ENCODE measurements around the gene TRIM34. TPM values are rescaled to one million over a fixed set of nuclear protein-coding genes. Genes with fewer than 3 reads are reported as not detected.
A peak's percentile ranks its signal among the peaks of the same experiment; 100 is the strongest.

The TRIM34 gene
- total and polyA plus RNA-seq, 8 donors: 9.1 to 31.7 (median 21.8) TPM

- Histone ChIP-seq H3K4me3 (no peak overlapping the region), H3K36me3 (peaks cover 0 to 4% of the 10 kb centered on the region in 2 donors), H3K9me3 (no peaks in the 10 kb centered on the region), H3K27ac (no peak overlapping the region), H3K4me1 (no peaks in the 10 kb centered on the region), H3K27me3 (no peaks in the 10 kb centered on the region)
- intact Hi-C loops (cut with DNase I): no loop called here
- no peak for DNase-seq
- ATAC-seq: no peak
- TF ChIP-seq, protein P1, sequence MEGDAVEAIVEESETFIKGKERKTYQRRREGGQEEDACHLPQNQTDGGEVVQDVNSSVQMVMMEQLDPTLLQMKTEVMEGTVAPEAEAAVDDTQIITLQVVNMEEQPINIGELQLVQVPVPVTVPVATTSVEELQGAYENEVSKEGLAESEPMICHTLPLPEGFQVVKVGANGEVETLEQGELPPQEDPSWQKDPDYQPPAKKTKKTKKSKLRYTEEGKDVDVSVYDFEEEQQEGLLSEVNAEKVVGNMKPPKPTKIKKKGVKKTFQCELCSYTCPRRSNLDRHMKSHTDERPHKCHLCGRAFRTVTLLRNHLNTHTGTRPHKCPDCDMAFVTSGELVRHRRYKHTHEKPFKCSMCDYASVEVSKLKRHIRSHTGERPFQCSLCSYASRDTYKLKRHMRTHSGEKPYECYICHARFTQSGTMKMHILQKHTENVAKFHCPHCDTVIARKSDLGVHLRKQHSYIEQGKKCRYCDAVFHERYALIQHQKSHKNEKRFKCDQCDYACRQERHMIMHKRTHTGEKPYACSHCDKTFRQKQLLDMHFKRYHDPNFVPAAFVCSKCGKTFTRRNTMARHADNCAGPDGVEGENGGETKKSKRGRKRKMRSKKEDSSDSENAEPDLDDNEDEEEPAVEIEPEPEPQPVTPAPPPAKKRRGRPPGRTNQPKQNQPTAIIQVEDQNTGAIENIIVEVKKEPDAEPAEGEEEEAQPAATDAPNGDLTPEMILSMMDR (IDR thresholded peaks at IDR 0.05): no peak
Observed at GRCh38 chr11:5604896-5605295, 19.9 kb upstream of the TRIM34 start.

GRCh38 chr11:5605849-5606248 lies 19.0 kb upstream of the TRIM34 start:
- ATAC-seq (peak; percentile 40), DNase-seq (no peak)
- Histone ChIP-seq H3K27ac (no peak overlapping the region), H3K36me3 (peaks cover 0 to 4% of the 10 kb centered on the region in 2 donors), H3K27me3 (no peaks in the 10 kb centered on the region), H3K4me1 (no peaks in the 10 kb centered on the region), H3K4me3 (no peak overlapping the region), H3K9me3 (no peaks in the 10 kb centered on the region)
- intact Hi-C loops (cut with DNase I): no loop called here
- TF ChIP-seq, protein P1 (IDR thresholded peaks at IDR 0.05): no peak

- peaks cover 0 to 4% of the 10 kb centered on the region in 2 donors for H3K36me3 ChIP-seq
- no peaks in the 10 kb centered on the region for H3K4me1 ChIP-seq
- ATAC-seq (no peak), DNase-seq (no peak)
- H3K9me3 ChIP-seq: no peaks in the 10 kb centered on the region
- intact Hi-C loops (cut with DNase I): no loop called here
- no peaks in the 10 kb centered on the region for H3K27me3 ChIP-seq
- H3K4me3 ChIP-seq: no peak overlapping the region
- H3K27ac ChIP-seq: no peak overlapping the region
- TF ChIP-seq, protein P1 (IDR thresholded peaks at IDR 0.05): no peak
Observed at GRCh38 chr11:5608808-5609207, 16.0 kb upstream of the TRIM34 start.

DNA sequence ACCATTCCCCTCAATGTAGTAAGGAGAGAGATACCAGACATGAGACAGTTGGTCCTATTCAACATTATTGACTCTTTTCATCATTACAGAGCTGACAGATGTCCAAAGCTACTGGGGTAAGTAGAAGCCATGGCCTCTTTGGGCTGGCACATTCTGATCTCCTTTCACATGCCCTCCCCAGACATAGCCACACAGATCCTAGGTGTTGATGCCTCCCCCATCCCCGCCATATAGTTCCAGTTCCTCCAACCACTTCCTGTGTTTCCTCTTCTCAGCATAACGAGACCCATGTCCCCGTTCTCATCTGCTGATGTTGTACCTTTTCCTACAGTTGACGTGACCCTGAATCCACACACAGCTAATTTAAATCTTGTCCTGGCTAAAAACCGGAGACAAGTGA lies 14.4 kb upstream of the TRIM34 start:
- Histone ChIP-seq H3K4me3 (no peak overlapping the region), H3K36me3 (no peaks in the 10 kb centered on the region), H3K27ac (no peak overlapping the region), H3K27me3 (no peaks in the 10 kb centered on the region), H3K4me1 (no peaks in the 10 kb centered on the region), H3K9me3 (no peaks in the 10 kb centered on the region)
- DNase-seq (no peak), ATAC-seq (no peak)
- TF ChIP-seq, protein P1 (IDR thresholded peaks at IDR 0.05): no peak
- intact Hi-C loops (cut with DNase I): no loop called here

DNA sequence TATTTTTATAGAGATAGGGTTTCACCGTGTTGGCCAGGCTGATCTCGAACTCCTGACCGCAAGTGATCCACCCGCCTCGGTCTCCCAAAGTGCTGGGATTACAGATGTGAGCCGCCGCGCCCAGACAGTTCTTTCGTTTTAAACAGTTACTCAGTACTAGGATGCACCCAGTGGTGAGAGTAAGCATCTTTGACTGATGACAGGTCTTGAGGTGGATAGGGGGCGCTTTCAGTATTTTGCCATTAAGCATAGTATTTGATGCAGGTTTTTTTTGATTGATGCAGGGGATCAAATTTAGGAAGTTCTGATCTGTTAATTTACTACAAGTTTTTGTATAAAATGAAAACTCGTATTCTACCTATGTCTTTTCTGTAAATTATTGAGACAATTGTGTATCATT lies 13.2 kb upstream of the TRIM34 start:
- H3K4me1 ChIP-seq: no peaks in the 10 kb centered on the region
- no peaks in the 10 kb centered on the region for H3K9me3 ChIP-seq
- intact Hi-C loops (cut with DNase I): no loop called here
- no peak overlapping the region for H3K27ac ChIP-seq
- H3K27me3 ChIP-seq: no peaks in the 10 kb centered on the region
- H3K36me3 ChIP-seq: no peaks in the 10 kb centered on the region
- H3K4me3 ChIP-seq: no peak overlapping the region
- ATAC-seq: no peak
- DNase-seq: no peak
- TF ChIP-seq, protein P1 (IDR thresholded peaks at IDR 0.05): no peak

Measured in left lung (tissue), 10 donors.